MM.1S (cell line): ENCODE data around the gene TMEM108.

Source experiments
- DNase-seq: peaks from one replicate; pipeline ENCODE4 v3.0.0-alpha.2; 2015
- H2AFZ ChIP-seq: fragments of 300-600 bp; sonication (generic); 2 replicates; pipeline ENCODE4 v1.6.0; 2016; ENCODE audit warnings: antibody characterized with exemption, low read length
- H3F3A ChIP-seq: fragments of 300-600 bp; sonication (generic); 2 replicates; pipeline ENCODE4 v1.6.1; 2016; ENCODE audit warnings: mild to moderate bottlenecking, antibody characterized with exemption, low read length, moderate library complexity, mixed read lengths; ENCODE audit not compliant: insufficient read depth
- H3K27ac ChIP-seq: fragments of 300-600 bp; sonication (generic); 2 replicates; pipeline ENCODE4 v1.5.1; 2016; ENCODE audit warnings: mild to moderate bottlenecking, low read length
- H3K27me3 ChIP-seq: fragments of 300-600 bp; sonication (generic); replicated peaks from 2 replicates; pipeline ENCODE4 v1.6.0; 2016; ENCODE audit warnings: low read length; ENCODE audit not compliant: insufficient read depth
- H3K36me3 ChIP-seq: fragments of 300-600 bp; sonication (generic); replicated peaks from 2 replicates; pipeline ENCODE4 v1.6.1; 2016; ENCODE audit warnings: mild to moderate bottlenecking, low read length, mixed read lengths; ENCODE audit not compliant: insufficient read depth
- H3K4me1 ChIP-seq: fragments of 300-600 bp; sonication (generic); 2 replicates; pipeline ENCODE4 v1.6.1; 2016; ENCODE audit warnings: low read length, mixed read lengths
- H3K4me2 ChIP-seq: fragments of 300-600 bp; sonication (generic); 2 replicates; pipeline ENCODE4 v1.6.0; 2016; ENCODE audit warnings: low read depth, low read length
- H3K4me3 ChIP-seq: fragments of 300-600 bp; sonication (generic); 2 replicates; pipeline ENCODE4 v1.5.1; 2016; ENCODE audit warnings: low read length, mixed read lengths
- H3K79me2 ChIP-seq: fragments of 300-600 bp; sonication (generic); 2 replicates; pipeline ENCODE4 v1.6.1; 2016; ENCODE audit warnings: mixed run types, low read length, mixed read lengths
- H3K9ac ChIP-seq: fragments of 300-600 bp; sonication (generic); 2 replicates; pipeline ENCODE4 v1.6.1; 2016; ENCODE audit warnings: low read length, mixed read lengths
- H3K9me2 ChIP-seq: fragments of 300-600 bp; sonication (generic); replicated peaks from 2 replicates; pipeline ENCODE4 v1.6.1; 2016; ENCODE audit warnings: mild to moderate bottlenecking, low read length, mixed read lengths; ENCODE audit not compliant: insufficient read depth
- H3K9me3 ChIP-seq: fragments of 300-600 bp; sonication (generic); replicated peaks from 2 replicates; pipeline ENCODE4 v1.6.1; 2016; ENCODE audit warnings: mild to moderate bottlenecking, low read length, mixed read lengths; ENCODE audit not compliant: insufficient read depth
- H4K20me1 ChIP-seq: fragments of 300-600 bp; sonication (generic); 2 replicates; pipeline ENCODE4 v1.6.1; 2016; ENCODE audit warnings: mild to moderate bottlenecking, low read length, moderate library complexity, mixed read lengths; ENCODE audit not compliant: insufficient read depth
- EZH2 ChIP-seq: fragments of 300-600 bp; sonication (generic); optimal IDR thresholded peaks from 2 replicates; pipeline ENCODE3; 2017; ENCODE audit warnings: low read depth, mild to moderate bottlenecking, antibody characterized with exemption, low read length, mixed read lengths
- EZH2phosphoT487 ChIP-seq: fragments of 300-600 bp; sonication (generic); IDR thresholded peaks from 2 replicates; pipeline ENCODE4 v1.6.1; 2018; ENCODE audit warnings: antibody characterized with exemption, low read length
- TF ChIP-seq, protein P1 (sequence below): fragments of 300-600 bp; sonication (generic); IDR thresholded peaks from 2 replicates; pipeline ENCODE4 v1.5.1; 2016; ENCODE audit warnings: antibody characterized with exemption, low read length, mixed read lengths

Gene TMEM108

DNA sequence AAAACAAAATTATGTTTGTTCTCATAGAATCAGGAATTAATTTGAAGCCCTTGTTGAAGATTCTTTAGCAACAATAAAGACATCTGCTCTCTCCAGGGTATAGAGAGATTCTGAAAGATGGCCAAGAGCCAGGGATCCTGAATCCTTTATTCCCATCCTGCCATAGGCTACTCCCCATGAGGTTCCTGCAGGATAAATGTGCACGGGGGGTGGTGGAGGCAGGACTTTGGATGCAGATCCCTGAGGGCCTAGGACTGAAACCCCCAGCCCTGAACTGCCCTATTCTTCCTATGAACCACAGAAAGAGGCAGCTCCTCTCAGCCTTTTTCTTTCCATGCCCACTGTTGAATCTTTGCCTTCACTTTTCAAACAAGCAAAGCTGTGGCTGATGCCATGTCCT, 17.1 kb downstream of the TMEM108 start:
- Histone ChIP-seq H3K36me3 (no peaks in the 10 kb centered on the region), H3K9ac (no peak overlapping the region), H3K27me3 (no peaks in the 10 kb centered on the region), H3K4me2 (no peak overlapping the region), H3K79me2 (no peaks in the 10 kb centered on the region), H4K20me1 (no peaks in the 10 kb centered on the region), H3K27ac (no peak overlapping the region), H3K4me1 (no peaks in the 10 kb centered on the region), H3K9me3 (no peaks in the 10 kb centered on the region), H3K4me3 (no peak overlapping the region), H2AFZ (no peak overlapping the region), H3K9me2 (no peaks in the 10 kb centered on the region), H3F3A (no peaks in the 10 kb centered on the region)
- DNase-seq = no peak
- TF ChIP-seq EZH2 (no peak), EZH2phosphoT487 (no peak)
- TF ChIP-seq, protein P1, sequence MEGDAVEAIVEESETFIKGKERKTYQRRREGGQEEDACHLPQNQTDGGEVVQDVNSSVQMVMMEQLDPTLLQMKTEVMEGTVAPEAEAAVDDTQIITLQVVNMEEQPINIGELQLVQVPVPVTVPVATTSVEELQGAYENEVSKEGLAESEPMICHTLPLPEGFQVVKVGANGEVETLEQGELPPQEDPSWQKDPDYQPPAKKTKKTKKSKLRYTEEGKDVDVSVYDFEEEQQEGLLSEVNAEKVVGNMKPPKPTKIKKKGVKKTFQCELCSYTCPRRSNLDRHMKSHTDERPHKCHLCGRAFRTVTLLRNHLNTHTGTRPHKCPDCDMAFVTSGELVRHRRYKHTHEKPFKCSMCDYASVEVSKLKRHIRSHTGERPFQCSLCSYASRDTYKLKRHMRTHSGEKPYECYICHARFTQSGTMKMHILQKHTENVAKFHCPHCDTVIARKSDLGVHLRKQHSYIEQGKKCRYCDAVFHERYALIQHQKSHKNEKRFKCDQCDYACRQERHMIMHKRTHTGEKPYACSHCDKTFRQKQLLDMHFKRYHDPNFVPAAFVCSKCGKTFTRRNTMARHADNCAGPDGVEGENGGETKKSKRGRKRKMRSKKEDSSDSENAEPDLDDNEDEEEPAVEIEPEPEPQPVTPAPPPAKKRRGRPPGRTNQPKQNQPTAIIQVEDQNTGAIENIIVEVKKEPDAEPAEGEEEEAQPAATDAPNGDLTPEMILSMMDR = no peak

DNA sequence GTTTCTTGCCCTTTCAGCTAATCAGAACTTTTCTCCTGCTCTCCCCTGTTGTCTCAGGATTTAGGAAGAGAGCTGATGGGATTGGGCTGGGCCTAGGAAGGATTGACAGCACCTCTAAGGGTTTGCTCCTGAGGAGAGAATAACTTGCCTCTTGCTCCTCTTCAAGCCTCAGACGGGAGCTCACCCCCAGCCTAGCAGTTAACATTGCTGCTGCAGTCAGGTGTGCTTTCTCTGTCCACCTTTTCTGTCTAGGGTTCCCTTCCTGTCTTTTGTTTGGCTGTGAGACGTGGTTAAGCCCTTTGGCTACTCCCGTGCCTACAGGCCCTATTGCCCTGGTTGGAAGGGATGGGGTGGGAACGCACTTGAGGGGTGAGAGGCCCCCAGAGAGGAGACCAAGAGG, 20.1 kb downstream of the TMEM108 start:
- Histone ChIP-seq H3K4me1 (no peaks in the 10 kb centered on the region), H3K9me3 (no peaks in the 10 kb centered on the region), H3K4me3 (no peak overlapping the region), H3F3A (no peaks in the 10 kb centered on the region), H3K79me2 (no peaks in the 10 kb centered on the region), H2AFZ (no peak overlapping the region), H4K20me1 (no peaks in the 10 kb centered on the region), H3K27ac (no peak overlapping the region), H3K27me3 (no peaks in the 10 kb centered on the region), H3K9ac (no peak overlapping the region), H3K36me3 (no peaks in the 10 kb centered on the region), H3K4me2 (no peak overlapping the region), H3K9me2 (no peaks in the 10 kb centered on the region)
- no peak for TF ChIP-seq EZH2phosphoT487
- no peak for TF ChIP-seq EZH2
- TF ChIP-seq, protein P1 = no peak
- DNase-seq = no peak

DNA sequence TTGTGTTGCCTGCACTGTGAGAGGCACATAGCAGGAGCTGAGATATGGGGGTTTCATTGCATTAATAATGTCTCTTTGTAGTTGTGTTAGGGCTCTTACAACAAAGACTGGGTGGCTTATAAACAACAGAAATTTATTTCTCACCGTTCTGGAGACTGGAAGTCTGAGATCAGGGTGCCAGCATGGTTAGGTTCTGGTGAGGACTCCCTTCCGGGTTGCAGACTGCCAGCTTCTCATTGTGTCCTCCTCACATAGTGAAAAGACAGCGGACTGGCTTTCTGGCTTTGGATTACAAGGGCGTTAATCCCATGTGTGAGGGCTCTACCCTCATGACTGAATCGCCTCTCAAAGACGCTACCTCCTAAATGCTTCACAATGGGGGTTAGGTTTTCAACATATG, 20.6 kb downstream of the TMEM108 start:
- Histone ChIP-seq H4K20me1 (no peaks in the 10 kb centered on the region), H3K4me2 (no peak overlapping the region), H3K9me2 (no peaks in the 10 kb centered on the region), H3K27me3 (no peaks in the 10 kb centered on the region), H2AFZ (no peak overlapping the region), H3K4me1 (no peaks in the 10 kb centered on the region), H3K4me3 (no peak overlapping the region), H3F3A (no peaks in the 10 kb centered on the region), H3K79me2 (no peaks in the 10 kb centered on the region), H3K27ac (no peak overlapping the region), H3K9me3 (no peaks in the 10 kb centered on the region), H3K36me3 (no peaks in the 10 kb centered on the region), H3K9ac (no peak overlapping the region)
- TF ChIP-seq, protein P1 = no peak
- TF ChIP-seq EZH2phosphoT487 = no peak
- DNase-seq = no peak
